ENCODE results near the gene SPI1.
"Not testable (repeated sequence)": the region's sequence is repeated elsewhere in the genome, so short reads cannot be mapped to it uniquely, and the experiment has no call there.

SPI1 gene

DNA sequence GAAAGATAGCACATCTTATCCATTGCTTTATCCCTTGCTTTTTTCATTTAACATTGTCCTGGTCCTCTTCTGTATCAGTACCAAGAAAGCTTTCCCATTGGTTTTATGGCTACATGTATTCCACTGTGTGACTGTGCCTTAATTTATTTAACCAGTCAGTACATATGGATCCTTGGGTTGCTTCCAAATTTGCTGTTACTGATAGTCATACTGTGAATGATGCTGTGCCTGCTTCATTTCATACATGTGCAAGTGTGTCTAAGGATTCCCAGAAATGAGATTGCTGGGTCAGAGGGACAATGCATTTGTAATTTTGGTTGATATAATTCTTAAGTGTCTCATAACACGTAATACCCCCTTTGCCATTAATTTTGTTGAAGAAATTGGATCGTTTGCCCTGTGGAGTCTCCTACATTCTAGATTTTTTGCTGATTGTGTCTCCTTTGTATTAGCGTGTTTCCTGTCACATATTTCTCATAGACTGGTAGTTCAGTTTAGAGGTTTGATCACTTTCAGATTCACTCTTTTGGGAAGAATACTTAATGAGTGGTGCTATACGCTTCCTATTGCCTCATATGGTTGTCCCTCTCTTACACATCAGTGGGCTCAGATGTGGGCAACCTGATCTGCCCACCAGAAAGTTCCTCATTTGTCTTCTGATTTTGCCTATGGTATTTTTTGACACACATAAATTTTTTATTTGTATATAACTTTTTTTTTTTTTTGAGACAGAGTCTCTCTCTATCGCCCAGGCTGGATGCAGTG is 61.1 kb downstream of the SPI1 start:
- DNase-seq = no peak

DNA sequence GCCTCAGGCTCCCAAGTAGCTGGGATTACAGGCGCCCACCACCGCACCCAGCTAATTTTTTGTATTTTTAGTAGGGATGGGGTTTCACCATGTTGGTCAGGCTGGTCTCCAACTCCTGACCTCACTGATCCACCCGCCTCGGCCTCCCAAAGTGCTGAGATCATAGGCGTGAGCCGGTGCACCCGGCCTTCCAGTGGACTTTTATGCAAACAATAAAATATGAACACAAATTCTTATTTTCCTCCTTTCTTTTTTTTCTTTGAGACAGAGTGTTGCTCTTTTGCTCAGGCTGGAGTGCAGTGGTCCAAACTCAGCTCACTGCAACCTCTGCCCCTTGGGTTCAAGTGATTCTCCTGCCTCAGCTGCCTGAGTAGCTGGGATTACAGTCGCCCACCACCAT is 61.8 kb downstream of the SPI1 start:
- not testable (repeated sequence) for DNase-seq

DNA sequence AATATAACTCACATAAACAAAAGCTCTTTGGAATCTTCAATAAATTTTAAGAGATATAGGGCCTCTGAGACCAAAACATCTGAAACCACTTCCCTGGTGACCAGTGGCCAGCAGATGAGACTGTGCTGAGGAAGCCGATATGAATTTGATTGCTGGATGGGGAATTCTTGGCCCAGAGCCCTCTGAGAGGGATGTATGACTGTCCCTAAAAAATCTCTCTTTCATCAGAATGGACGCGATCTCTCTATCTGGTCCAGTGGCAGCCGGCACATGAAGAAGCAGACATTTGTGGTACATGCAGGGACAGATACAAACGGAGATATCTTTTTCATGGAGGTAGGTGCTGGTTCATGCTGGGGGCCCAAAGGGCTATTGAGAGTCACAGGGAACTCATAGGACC is 63.4 kb downstream of the SPI1 start:
- DNase-seq = no peak

DNA sequence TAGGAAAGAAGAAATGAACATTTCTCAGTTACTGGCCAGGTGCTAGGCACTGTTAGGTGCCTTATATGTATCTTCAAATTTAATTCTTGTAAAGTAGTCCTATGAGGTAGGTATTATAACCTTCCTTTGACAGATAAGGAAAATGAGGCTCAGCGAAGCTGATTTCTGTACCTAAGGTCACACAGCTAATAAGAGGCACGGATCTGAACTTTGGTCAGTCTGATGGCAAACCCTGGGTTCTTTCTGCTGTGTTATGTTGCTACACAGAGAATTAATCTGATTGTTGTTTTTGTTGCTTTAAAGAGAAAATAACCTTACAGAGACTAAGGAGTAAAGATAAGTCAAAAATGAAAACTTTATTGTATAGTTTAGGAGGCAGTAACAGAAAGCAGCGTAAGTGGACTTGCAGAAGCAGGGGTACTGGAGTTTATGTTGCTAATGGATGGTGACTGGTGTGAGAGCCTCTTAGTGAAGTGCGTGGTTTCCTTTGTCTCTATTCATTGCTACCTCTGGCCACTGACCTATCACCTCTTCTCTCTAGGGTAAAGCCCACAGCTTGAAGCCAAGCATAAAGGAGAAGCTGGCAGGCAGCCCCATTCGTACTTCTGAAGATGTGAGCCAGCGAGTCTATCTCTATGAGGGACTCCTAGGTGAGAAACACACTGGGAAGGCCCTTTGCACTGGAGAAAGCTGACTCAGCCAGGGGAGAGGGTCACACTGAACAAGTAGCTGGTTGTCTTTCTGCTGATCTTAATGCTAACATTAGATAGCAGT is 70.1 kb downstream of the SPI1 start:
- no peak for DNase-seq

DNA sequence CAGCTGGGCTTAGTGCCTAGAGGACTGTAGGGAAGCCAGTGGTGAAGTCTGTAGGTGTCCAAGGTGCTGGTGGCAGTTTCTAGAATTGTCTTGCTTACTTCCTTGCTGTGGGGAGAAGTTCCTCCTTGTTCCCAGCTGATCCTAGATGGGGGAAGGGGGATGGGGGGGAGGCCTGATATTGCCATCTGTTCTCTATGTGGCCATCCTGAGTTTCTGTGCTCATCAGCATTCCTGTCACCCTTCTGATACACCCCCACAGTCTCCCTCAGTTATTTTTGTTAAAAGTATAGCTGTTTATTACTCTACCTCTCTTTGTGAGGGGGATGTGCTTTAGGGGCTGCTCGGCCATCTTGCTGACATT is 71.9 kb downstream of the SPI1 start:
- no peak for DNase-seq

DNA sequence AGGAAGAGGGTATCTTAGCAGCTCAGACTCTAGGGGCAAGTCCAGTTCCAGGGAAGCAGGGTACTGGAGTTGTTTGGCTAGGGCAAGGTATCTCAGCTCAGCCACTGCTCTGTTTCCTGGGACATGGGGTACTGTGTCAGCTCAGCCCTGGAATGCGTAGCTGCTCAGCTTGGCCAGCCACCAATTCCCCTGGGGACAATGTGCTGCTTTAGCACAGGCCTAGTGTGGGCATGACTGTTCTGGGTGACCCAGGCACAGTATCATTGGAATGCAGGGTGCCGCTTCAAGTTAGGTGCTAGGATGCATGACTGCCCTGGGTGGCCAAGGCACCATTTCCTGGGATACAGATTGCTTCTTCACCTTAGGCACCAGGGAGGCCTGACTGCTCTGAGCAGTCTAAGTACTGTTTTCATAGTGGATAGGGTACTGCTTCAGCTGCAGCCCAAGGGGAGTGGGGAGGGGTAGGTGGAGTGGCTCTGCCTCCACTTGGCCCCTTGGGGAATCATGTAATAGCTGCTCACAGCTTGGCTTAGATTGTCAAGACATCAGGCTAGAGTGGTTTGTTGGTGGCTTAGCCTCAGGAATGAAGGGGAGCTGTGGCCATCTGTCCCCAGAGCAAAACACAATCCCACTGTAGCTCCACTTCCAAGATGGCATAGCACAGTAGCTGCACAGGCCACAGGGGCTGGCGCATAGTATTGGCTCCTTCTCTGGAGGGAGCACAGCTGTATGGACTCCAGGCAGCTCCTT is 72.4 kb downstream of the SPI1 start:
- no peak for DNase-seq

Data from NCI-H187 (cell line).